Central memory CD4-positive, alpha-beta T cell (primary cell): ENCODE results near the gene SMCR8.
"Not testable (repeated sequence)": the region's sequence is repeated elsewhere in the genome, so short reads cannot be mapped to it uniquely, and the experiment has no call there.

ENCODE experiments used
- DNase-seq: peaks from one replicate; pipeline ENCODE4 v3.0.0; 2022

The SMCR8 gene

DNA sequence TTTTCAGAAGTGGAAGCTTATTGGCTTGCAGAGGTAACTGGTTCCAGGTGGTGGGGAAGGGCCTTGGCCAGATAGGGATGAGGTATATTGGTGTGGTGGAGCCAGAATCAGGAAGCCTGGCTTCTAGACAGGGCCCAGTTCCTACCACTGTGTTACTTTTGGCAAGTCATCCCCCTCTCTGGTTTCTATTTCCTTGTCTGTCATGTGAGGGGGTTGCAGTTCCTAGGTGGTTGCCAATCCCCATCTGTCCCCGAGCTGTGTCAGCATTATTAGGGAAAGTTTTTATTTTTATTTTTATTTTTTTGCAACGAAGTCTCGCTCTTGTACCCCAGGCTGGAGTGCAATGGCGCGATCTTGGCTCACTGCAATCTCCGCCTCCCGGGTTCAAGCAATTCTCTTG is 3.0 kb downstream of the SMCR8 start:
- DNase-seq, result no peak

GRCh38 chr17:18318771-18319450 is 3.8 kb downstream of the SMCR8 start:
- no peak for DNase-seq

GRCh38 chr17:18319604-18320256 is 4.6 kb downstream of the SMCR8 start:
- DNase-seq, result no peak

- DNase-seq, result no peak
These were observed 5.2 kb downstream of the SMCR8 start for GRCh38 chr17:18320301-18320700.

GRCh38 chr17:18321309-18321708 is 6.2 kb downstream of the SMCR8 start:
- DNase-seq, result no peak

DNA sequence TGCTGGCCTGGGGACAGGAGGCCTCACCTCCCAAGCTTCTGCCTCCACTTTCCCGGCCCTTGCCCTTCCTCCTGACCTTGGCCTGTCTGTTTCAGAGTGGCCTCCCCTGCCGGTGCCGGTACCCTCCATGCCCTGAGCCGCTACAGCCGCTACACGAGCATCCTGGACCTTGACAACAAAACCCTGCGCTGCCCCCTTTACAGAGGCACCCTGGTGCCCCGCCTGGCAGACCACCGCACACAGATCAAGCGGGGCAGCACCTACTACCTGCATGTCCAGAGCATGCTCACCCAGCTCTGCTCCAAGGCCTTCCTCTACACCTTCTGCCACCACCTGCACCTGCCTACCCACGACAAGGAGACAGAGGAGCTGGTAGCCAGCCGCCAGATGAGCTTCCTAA is 7.4 kb downstream of the SMCR8 start:
- no peak for DNase-seq

DNA sequence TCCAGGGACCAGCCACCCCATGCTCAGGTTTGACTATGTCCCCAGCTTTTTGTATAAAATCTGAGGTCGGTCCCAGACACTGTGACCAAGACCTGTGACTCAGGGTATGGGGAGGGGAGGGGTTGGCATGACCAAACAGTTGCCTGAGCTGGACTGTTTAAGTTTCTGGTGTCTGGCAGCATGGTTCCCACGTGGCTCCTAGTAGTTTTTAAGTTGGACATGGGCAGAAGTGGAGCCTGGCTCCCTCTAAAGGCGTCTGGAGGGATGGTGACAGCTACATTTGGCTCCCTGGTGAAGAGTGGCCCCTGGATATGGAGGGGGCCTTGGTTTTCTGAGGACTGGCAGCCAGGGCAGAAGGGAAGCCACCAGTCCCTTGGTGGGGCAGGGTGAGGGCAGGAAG is 7.9 kb downstream of the SMCR8 start:
- no peak for DNase-seq

DNA sequence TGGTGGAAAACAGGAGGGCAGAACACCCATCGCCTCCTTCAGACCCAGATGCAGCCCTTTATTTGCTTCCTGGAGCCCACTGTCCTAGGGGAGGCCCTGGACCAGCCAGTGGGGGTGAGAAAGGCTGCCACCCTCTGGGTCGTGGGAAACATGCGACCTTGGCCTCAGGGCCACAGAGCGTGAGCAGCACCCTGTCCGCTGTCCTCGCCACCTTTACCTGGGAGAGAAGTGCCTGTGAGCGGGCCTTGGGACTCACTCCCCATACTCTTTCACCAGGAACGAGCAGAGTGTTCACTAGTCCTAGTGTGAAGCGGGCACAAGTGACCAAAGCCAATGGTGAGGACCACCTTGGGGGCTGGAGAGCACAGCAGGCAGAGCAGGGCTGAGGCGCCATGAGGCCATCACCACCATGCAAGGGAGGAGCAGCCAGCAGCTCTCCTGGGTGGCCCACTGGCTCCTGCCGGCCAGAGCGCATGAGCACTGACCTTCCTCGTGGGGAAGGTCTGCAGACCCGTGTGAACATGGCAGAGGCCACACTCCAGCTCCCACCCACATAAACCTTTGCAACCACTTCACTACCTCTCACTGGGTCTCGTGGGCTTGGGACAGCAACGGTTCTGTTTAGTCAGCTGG is 8.5 kb downstream of the SMCR8 start:
- DNase-seq, result no peak

DNA sequence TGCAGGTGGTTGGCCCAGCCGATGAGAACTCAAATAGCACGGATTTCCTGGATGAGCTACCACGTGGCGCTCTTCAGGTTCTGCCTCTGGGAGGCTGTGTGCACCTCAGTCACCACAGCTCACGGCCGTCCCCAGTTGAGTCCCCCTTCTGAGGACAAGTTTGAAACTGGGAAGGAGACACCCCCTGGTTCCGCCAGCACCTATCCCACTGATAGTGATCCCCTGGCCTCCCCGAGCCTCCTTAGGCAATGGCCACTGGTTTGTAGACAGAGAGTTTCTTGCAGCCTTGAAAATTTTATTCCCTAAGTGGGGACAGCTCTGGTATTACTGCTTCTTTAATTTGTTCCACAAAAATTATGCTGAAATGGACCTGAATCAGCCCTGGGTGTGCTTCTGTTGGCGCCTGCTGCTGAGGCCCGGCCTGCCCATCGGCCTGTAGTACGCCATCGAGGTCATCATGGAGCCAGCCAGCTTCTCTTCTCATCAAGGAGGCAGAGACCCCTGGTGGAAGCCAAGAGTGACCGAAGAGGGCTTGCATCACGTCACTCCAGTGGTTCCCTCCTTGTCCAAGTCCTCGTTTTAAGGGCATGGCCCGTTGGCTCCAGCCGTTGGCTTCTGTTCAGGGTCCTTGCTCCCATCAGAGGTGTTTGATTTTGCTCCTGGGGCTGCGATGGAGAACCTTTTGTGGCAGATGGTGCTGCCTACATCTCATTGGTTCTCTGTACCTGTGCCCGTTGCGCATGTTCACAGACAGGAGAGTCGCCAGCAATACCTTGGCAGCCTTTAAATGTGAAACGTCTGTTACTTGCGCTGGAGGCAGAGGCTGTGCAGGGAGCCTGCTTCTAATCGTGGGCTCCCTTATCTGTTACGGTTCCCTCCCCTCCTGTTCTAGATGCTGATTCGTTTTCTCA is 9.3 kb downstream of the SMCR8 start:
- DNase-seq, result no peak

GRCh38 chr17:18326039-18326438 is 10.9 kb downstream of the SMCR8 start:
- DNase-seq, result no peak

GRCh38 chr17:18326572-18326971 is 11.5 kb downstream of the SMCR8 start:
- no peak for DNase-seq

DNA sequence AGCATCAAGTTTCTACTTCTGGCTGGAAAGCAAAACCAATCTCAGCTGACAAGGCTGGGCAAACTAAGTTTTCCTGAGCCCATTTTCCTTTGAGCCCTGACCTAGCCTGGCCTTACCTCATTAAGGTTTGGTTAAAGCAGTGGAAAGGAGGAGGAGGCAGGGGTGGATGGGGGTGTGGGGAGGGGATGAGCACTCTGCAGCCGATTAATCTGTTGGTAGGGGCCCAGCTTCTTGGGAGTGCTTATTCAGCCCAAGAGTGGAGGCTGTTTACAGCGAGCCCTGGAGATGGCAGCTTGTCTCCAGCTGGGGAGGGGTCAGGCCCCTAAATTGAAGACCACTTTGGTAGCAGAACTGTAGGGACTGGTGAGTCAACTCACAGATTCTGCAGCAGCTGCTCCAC is 12.0 kb downstream of the SMCR8 start:
- no peak for DNase-seq

DNA sequence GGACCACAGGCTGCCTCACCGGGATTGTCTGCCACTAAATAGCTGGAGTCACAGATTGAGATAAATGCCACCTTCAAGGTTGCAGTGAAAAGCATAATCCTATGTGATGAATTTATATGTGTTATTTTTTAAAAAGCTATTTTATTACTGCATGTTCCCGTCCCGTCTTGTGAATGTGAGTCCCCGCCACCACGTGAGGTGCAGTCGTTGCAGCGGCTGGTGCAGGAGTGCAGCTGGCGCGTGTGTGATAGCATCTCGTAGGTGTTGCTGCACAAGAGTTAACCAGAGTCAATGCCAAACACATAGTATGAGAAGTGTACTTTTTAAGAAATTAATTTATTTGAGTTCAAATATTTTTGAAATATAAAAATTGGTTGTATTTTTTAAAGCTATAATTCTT is 12.5 kb downstream of the SMCR8 start:
- DNase-seq, result no peak

DNA sequence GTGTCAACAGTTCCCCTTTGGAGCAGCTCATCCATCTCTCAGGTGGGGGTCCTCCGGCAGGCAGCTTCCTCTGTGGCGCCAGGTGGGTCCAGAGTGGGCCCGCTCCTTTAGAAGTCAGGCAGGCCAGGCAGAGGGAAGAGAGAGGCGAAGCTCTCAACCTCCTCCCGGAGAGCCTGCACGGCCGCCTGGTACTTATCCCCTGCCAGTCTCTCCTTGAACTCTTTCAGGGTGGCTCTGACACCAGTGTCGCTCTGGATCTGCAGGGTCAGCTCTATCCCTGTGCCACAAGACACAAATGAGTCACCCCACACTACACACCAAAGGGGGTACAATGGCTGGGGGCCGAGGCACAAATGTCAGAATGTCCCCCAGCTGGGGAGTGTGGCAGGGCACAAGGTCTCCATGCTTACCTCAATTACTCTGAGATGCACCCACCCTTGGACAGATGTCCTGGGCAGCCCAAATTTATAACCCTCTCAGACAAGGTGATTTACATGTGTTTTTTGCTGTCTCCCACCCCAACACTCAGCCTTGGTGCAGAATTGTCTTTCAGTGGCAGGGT is 13.6 kb downstream of the SMCR8 start:
- DNase-seq, result no peak

DNA sequence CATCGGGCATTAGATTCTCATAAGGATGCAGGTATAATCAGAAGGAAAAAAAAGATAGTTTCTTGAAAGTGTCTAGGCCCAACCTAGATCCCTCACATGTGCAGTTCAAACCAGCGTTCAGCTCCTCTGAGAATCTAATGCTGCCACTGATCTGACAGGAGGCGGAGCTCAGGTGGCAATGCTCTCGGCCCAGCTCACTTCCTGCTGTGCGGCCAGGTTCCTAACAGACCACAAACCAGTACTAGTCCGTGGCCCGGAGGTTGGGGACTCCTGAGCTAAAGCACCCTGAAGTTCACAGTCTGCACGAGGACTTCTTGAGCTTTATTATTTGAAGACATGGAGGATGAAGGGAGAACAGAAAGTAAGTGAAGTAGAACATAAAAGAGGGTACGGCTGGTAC is 16.8 kb downstream of the SMCR8 start:
- no peak for DNase-seq

GRCh38 chr17:18332909-18333489 is 17.9 kb downstream of the SMCR8 start:
- no peak for DNase-seq

DNA sequence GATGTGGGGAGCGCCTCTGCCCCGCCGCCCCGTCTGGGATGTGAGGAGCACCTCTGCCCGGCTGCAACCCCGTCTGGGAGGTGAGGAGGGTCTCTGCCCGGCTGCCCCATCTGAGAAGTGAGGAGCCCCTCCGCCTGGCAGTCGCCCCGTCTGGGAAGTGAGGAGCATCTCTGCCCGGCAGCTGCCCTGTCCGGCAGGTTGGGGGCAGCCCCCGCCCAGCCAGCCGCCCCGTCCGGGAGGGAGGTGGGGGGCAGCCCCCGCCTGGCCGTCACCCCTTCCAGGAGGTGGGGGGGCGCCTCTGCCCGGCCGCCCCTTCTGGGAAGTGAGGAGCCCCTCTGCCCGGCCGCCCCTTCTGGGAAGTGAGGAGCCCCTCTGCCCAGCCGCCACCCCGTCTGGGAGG is 23.1 kb downstream of the SMCR8 start:
- not testable (repeated sequence) for DNase-seq

DNA sequence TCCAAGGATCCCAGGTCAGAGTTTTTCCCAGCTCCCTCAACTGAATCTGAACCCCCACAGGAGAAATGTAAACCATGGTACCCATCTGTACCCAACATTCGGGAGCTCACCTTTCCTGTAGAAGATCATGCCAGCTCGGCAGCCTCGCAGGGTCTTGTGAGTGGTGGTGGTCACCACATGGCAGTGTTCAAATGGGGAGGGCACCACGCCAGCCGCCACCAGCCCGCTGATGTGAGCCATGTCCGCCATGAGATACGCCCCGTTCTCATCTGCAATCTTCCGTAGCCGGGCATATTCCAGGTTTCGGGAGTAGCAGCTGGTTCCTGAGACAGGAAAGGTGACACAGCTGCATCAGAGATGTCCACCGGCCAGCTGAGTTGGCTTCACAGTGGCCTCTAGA is 24.8 kb downstream of the SMCR8 start:
- no peak for DNase-seq

DNA sequence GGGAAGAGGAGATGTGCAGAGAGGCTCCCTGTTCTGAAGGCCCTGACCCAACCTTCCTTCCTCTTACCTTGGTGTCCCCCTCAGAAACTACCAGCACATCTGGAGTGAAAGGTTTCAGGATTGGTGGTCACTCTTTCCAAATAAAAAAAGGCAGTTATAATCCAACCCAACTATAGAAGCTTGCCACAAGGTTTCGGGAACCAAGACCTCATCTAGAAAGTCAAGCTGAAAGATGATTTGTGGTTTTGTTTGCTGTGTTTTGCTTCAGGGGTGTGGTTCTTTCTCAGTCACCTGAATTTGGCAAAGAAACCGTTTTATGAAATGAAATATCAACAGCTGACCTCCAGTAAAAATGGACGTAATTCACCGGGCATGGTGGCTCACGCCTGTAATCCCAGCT is 28.9 kb downstream of the SMCR8 start:
- no peak for DNase-seq

GRCh38 chr17:18353541-18353940 is 38.4 kb downstream of the SMCR8 start:
- DNase-seq, result no peak

- no peak for DNase-seq
These were observed 41.5 kb downstream of the SMCR8 start for GRCh38 chr17:18356624-18357023.

DNA sequence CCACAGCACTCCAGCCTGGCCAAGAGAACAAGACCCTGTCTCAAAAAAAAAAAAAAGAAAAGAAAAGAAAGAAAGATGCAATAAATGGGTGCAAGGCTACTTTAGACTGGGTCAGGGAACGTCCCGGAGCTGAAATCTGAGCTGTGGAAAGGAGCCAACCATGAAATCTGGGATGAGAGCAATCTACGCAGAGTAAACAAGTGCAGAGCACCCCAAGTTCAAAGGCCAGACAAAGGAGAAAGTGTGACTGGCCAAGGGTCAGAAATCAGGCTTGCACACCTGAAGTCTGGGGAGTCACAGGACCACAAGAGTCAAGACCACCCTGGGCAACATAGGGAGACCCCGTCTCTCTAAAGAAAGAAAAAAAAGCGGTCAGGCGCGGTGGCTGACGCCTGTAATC is 45.4 kb downstream of the SMCR8 start:
- no peak for DNase-seq
